ENCODE data around the gene LYRM9. TPM values are rescaled to one million over a fixed set of nuclear protein-coding genes. Genes with fewer than 3 reads are reported as not detected.
"Not testable (repeated sequence)": the region's sequence is repeated elsewhere in the genome, so short reads cannot be mapped to it uniquely, and the experiment has no call there.

LYRM9 gene
- total RNA-seq, 8 experiments from 2014 or later, result 6.7 to 45.8 (median 14.4) TPM

GRCh38 chr17:27845264-27846041, 47.7 kb downstream of the LYRM9 start:
- WGBS, 10 experiments, result 35 to 96% (median 80%) methylated on average over 5 to 13 of the region's 13 CpGs
- Histone ChIP-seq H3K4me1 (replicated peaks in 1 of 2) (no peaks in the 10 kb centered on the region), H3K27ac (no peak overlapping the region), H3K4me3 (no peak overlapping the region)
- ATAC-seq (replicated peaks in 6 of 8), result no peak
- in situ Hi-C loops (cut with MboI; ENCODE audit: low pct_unique_long_range_greater_than_20kb in 2 of 9, low sequenced_read_pairs in 9 of 9, unreplicated experiment in 9 of 9), result loop anchor here in 1 of 9 experiments (25.0 kb wide), 1 partner anchor 158 kb away; no protein-coding TSS in a partner anchor

GRCh38 chr17:27840688-27841087, 52.5 kb downstream of the LYRM9 start:
- ATAC-seq (replicated peaks in 6 of 8), result no peak
- 25 to 100% (median 95%) methylated on average over 1 of the region's 1 CpG; no CpG with 5 or more reads in 6 of the 10 experiments for WGBS, 10 experiments

DNA sequence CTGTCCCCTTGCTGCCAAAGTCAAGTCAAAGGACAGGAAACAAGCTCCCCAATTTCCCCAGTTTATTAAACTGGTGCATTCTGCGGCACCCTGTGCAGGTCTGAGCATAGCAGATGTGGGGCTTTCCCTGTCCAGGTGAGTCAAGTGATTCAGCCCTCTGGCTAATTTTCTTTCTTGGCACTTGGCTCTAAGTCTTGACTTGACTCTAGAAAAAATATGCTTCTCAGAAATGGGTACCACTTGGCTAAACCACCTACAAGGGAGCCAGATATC, 52.8 kb downstream of the LYRM9 start:
- H3K4me1 ChIP-seq (replicated peaks in 1 of 2); H3K4me3 ChIP-seq; H3K27ac ChIP-seq; ATAC-seq (replicated peaks in 6 of 8): not testable (repeated sequence)
- in situ Hi-C loops (cut with MboI; ENCODE audit: low pct_unique_long_range_greater_than_20kb in 2 of 9, low sequenced_read_pairs in 9 of 9, unreplicated experiment in 9 of 9), result loop anchor here in 1 of 9 experiments (25.0 kb wide), 1 partner anchor 153 kb away; no protein-coding TSS in a partner anchor
- no CpG with 5 or more reads among the region's 1 CpG for WGBS, 10 experiments

More at GRCh38 chr17:27840688-27841087, 52.5 kb downstream of the LYRM9 start:
- no peaks in the 10 kb centered on the region for H3K4me1 ChIP-seq (replicated peaks in 1 of 2)
- H3K27ac ChIP-seq, result no peak overlapping the region
- no peak overlapping the region for H3K4me3 ChIP-seq
- in situ Hi-C loops (cut with MboI; ENCODE audit: low pct_unique_long_range_greater_than_20kb in 2 of 9, low sequenced_read_pairs in 9 of 9, unreplicated experiment in 9 of 9), result loop anchor here in 1 of 9 experiments (25.0 kb wide), 1 partner anchor 153 kb away; no protein-coding TSS in a partner anchor

- WGBS, 10 experiments, result no CpG with 5 or more reads among the region's 4 CpGs
- H3K4me1 ChIP-seq (replicated peaks in 1 of 2); H3K4me3 ChIP-seq; H3K27ac ChIP-seq: not testable (repeated sequence)
- peak in 2 of 8 experiments; percentile 46 to 47 for ATAC-seq (replicated peaks in 6 of 8)
- in situ Hi-C loops (cut with MboI; ENCODE audit: low pct_unique_long_range_greater_than_20kb in 2 of 9, low sequenced_read_pairs in 9 of 9, unreplicated experiment in 9 of 9), result loop anchor here in 1 of 9 experiments (25.0 kb wide), 1 partner anchor 152 kb away; no protein-coding TSS in a partner anchor
Measured at GRCh38 chr17:27839571-27840405, 53.4 kb downstream of the LYRM9 start.

DNA sequence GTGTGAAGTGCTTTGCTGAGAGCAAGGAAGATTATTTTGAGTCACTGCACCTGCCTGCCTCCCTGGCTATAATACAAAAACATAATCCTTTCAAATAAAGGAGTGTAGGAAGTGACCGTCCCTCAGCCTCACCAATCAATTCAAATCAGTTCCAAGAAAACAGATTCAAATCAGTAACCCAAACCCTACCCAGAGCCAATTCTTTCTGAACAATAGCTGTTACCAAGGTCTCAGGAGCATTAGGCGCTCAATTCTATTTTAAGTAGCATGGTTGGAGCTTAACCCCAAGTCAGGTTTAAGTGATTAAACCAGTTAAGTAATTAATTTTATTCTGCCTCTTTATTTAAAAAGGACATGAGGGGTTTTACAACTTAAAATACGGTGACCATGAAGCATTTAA, 54.6 kb downstream of the LYRM9 start:
- not testable (repeated sequence) for ATAC-seq (replicated peaks in 6 of 8); H3K4me1 ChIP-seq (replicated peaks in 1 of 2); H3K27ac ChIP-seq; H3K4me3 ChIP-seq
- WGBS, 10 experiments, result no CpG with 5 or more reads among the region's 3 CpGs
- in situ Hi-C loops (cut with MboI; ENCODE audit: low pct_unique_long_range_greater_than_20kb in 2 of 9, low sequenced_read_pairs in 9 of 9, unreplicated experiment in 9 of 9), result loop anchor here in 1 of 9 experiments (25.0 kb wide), 1 partner anchor 151 kb away; no protein-coding TSS in a partner anchor

DNA sequence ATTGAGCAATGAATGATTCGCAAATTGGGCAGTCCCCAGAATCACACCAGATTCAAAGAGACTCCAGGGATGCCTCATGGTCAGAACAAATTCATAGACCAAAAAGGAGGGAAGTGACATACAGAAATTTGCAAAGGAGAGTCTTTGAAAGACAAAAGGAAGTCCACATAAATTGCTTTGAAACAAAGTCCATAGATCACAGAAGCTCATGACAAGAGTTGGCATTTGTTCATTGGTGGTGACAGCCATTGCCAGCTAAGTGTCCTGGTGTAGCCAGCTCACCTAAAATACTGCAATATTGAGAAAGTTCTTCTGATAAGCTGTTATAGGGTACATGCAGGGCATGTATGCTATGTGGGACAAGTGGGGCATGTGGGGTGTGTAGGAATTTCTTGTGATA, 55.4 kb downstream of the LYRM9 start:
- ATAC-seq (replicated peaks in 6 of 8); H3K27ac ChIP-seq; H3K4me1 ChIP-seq (replicated peaks in 1 of 2); H3K4me3 ChIP-seq: not testable (repeated sequence)
- in situ Hi-C loops (cut with MboI; ENCODE audit: low pct_unique_long_range_greater_than_20kb in 2 of 9, low sequenced_read_pairs in 9 of 9, unreplicated experiment in 9 of 9), result loop anchor here in 1 of 9 experiments (25.0 kb wide), 1 partner anchor 150 kb away; no protein-coding TSS in a partner anchor
- 0 to 100% (median 88%) methylated on average over 1 of the region's 1 CpG; no CpG with 5 or more reads in 2 of the 10 experiments for WGBS, 10 experiments

DNA sequence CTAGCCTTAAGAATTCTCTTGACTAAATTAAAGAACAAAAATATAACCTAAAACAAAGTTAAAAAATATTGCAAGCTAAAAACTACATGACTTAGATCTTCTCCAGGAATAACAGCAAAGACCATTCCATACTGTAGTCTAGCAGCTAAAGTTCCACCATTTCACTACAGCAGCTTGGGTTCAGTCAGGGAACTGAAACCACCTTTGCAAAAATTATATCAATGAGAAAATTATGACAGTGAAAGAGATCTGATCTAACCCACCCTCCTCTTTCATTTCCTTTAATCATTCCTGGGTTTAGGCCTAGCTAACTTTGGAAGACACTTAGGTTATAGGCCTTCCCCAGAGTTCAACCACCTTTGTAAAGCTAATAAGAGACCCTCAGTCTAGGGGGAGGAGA, 56.5 kb downstream of the LYRM9 start:
- Histone ChIP-seq H3K4me3 (no peak overlapping the region), H3K4me1 (replicated peaks in 1 of 2) (no peaks in the 10 kb centered on the region), H3K27ac (no peak overlapping the region)
- ATAC-seq (replicated peaks in 6 of 8), result no peak
- in situ Hi-C loops (cut with MboI; ENCODE audit: low pct_unique_long_range_greater_than_20kb in 2 of 9, low sequenced_read_pairs in 9 of 9, unreplicated experiment in 9 of 9), result loop anchor here in 1 of 9 experiments (25.0 kb wide), 1 partner anchor 149 kb away; no protein-coding TSS in a partner anchor

GRCh38 chr17:27834571-27834970, 58.6 kb downstream of the LYRM9 start:
- WGBS, 10 experiments, result 25 to 92% (median 48%) methylated on average over 1 to 3 of the region's 3 CpGs; no CpG with 5 or more reads in 3 of the 10 experiments
- in situ Hi-C loops (cut with MboI; ENCODE audit: low pct_unique_long_range_greater_than_20kb in 2 of 9, low sequenced_read_pairs in 9 of 9, unreplicated experiment in 9 of 9), result loop anchor here in 1 of 9 experiments (25.0 kb wide), 1 partner anchor 147 kb away; no protein-coding TSS in a partner anchor

GRCh38 chr17:27832831-27833230, 60.3 kb downstream of the LYRM9 start:
- in situ Hi-C loops (cut with MboI; ENCODE audit: low pct_unique_long_range_greater_than_20kb in 2 of 9, low sequenced_read_pairs in 9 of 9, unreplicated experiment in 9 of 9), result loop anchor here in 1 of 9 experiments (25.0 kb wide), 1 partner anchor 146 kb away; no protein-coding TSS in a partner anchor
- H3K4me1 ChIP-seq (replicated peaks in 1 of 2), result no peaks in the 10 kb centered on the region
- H3K4me3 ChIP-seq, result no peak overlapping the region
- H3K27ac ChIP-seq, result no peak overlapping the region
- no peak for ATAC-seq (replicated peaks in 6 of 8)

More at GRCh38 chr17:27834571-27834970, 58.6 kb downstream of the LYRM9 start:
- no peak overlapping the region for H3K4me3 ChIP-seq
- no peak overlapping the region for H3K27ac ChIP-seq
- no peak for ATAC-seq (replicated peaks in 6 of 8)
- no peaks in the 10 kb centered on the region for H3K4me1 ChIP-seq (replicated peaks in 1 of 2)

DNA sequence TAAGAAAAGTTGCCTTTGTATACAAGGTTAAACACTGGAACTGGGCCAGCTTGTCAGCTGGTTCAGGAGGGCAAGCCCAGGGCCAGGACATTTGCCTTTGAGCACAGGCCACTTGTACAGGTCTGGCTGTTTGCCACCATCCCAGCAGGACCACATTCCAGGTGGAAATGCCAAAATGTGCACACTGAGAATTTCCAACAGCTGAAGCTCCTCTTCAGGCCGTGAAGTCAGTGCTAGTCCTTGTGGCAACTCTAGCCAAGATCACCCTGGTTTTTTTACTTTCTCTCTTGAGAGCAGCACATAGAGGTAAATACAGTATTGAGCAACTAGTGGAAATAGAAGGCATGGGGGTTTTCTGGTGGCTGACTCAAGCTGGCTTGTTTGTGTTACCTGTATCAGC, 63.3 kb downstream of the LYRM9 start:
- ATAC-seq (replicated peaks in 6 of 8), result peak in 1 of 8 experiments; percentile 42
- H3K4me3 ChIP-seq; H3K4me1 ChIP-seq (replicated peaks in 1 of 2); H3K27ac ChIP-seq: not testable (repeated sequence)
- in situ Hi-C loops (cut with MboI; ENCODE audit: low pct_unique_long_range_greater_than_20kb in 2 of 9, low sequenced_read_pairs in 9 of 9, unreplicated experiment in 9 of 9), result loop anchor here in 1 of 9 experiments (25.0 kb wide), 1 partner anchor 143 kb away; no protein-coding TSS in a partner anchor
- WGBS, 10 experiments, result no CpG with 5 or more reads among the region's 1 CpG

DNA sequence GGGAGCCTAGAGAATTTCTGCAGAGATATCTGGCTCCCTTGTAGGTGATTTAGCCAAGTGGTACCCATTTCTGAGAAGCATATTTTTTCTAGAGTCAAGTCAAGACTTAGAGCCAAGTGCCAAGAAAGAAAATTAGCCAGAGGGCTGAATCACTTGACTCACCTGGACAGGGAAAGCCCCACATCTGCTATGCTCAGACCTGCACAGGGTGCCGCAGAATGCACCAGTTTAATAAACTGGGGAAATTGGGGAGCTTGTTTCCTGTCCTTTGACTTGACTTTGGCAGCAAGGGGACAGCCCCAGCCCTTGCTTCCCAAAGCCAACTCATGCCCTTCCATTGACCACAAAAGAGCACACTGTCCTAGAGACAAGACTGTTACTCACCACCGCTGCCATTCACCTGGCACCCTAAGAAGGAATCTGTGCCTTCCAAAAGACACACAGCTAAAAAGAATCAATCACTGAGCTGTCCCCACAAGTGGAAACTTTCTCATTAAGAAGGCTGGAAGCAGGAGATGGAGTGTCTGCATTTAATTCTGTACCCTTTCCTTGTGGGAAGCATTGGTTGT, 63.9 kb downstream of the LYRM9 start:
- in situ Hi-C loops (cut with MboI; ENCODE audit: low pct_unique_long_range_greater_than_20kb in 2 of 9, low sequenced_read_pairs in 9 of 9, unreplicated experiment in 9 of 9), result loop anchor here in 1 of 9 experiments (25.0 kb wide), 1 partner anchor 142 kb away; no protein-coding TSS in a partner anchor
- H3K4me1 ChIP-seq (replicated peaks in 1 of 2); H3K4me3 ChIP-seq; ATAC-seq (replicated peaks in 6 of 8); H3K27ac ChIP-seq: not testable (repeated sequence)
- no CpG with 5 or more reads among the region's 2 CpGs for WGBS, 10 experiments
